Measurements from ENCODE around the gene SAMD4A. TPM values are rescaled to one million over a fixed set of nuclear protein-coding genes. Genes with fewer than 3 reads are reported as not detected.

SAMD4A gene
- polyA plus RNA-seq, 1 experiment = 13.4 TPM

DNA sequence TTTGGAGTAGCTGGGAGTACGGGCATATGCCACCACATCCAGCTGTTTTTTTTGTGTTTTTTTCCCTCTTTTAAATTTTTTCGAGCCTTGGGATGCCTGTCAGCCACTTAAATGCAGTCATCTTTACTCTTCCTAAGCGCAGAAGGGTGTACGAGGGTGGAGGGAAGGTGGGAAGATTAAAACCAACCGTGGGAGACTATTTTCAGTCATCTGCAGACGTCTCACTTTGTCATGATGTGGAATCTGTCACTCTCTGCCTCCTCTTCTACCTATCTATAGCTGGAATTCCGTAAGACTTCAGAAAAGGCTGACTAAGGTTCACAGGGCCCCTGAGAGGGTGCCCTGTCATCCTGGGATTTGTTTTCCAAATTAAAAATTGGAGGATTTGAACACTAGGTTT is 105.3 kb downstream of the SAMD4A start:
- POLR2A ChIA-PET = no interaction called here
- Histone ChIP-seq H3K4me3 (ENCODE audit: low read depth, low read length) (no peak overlapping the region), H3K36me3 (ENCODE audit: control insufficient read depth, insufficient read depth, low read length) (no peaks in the 10 kb centered on the region), H3K27me3 (ENCODE audit: control insufficient read depth, insufficient read depth, low read length) (no peaks in the 10 kb centered on the region)
- CTCF ChIA-PET = interaction anchor here (1.1 to 1.4 kb wide), 2 partner anchors 26 to 101 kb away, joined by 3 read pairs; no protein-coding TSS in a partner anchor
- DNase-seq (ENCODE audit: low read depth) = no peak
- TF ChIP-seq, protein P1, sequence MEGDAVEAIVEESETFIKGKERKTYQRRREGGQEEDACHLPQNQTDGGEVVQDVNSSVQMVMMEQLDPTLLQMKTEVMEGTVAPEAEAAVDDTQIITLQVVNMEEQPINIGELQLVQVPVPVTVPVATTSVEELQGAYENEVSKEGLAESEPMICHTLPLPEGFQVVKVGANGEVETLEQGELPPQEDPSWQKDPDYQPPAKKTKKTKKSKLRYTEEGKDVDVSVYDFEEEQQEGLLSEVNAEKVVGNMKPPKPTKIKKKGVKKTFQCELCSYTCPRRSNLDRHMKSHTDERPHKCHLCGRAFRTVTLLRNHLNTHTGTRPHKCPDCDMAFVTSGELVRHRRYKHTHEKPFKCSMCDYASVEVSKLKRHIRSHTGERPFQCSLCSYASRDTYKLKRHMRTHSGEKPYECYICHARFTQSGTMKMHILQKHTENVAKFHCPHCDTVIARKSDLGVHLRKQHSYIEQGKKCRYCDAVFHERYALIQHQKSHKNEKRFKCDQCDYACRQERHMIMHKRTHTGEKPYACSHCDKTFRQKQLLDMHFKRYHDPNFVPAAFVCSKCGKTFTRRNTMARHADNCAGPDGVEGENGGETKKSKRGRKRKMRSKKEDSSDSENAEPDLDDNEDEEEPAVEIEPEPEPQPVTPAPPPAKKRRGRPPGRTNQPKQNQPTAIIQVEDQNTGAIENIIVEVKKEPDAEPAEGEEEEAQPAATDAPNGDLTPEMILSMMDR (IDR thresholded peaks at IDR 0.05; ENCODE audit: insufficient read depth, low read depth, low read length) = no peak

DNA sequence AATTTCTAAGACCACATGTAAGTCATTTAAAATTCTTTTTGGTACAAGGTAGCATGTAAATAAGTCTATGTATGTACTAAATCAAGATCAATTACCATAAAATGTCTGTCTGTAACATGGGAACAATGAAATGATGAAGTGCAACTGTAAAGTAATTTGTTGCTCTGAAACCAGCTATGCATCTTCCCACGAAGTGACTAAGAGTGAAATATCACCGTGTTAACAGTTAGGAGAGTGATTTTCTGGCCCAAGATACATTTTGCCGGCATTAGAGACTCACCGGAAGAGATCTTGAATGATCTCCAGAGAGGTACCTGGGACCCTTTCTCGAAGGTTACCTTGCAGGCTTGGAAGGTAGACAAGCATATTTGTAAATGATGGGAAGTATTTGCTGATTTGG is 105.8 kb downstream of the SAMD4A start:
- TF ChIP-seq, protein P1 (IDR thresholded peaks at IDR 0.05; ENCODE audit: insufficient read depth, low read depth, low read length) = no peak
- Histone ChIP-seq H3K27me3 (ENCODE audit: control insufficient read depth, insufficient read depth, low read length) (no peaks in the 10 kb centered on the region), H3K4me3 (ENCODE audit: low read depth, low read length) (no peak overlapping the region), H3K36me3 (ENCODE audit: control insufficient read depth, insufficient read depth, low read length) (no peaks in the 10 kb centered on the region)
- no peak for DNase-seq (ENCODE audit: low read depth)
- ChIA-PET POLR2A (no interaction called here), CTCF (interaction anchor here (1.0 to 1.4 kb wide), 3 partner anchors 15 to 101 kb away, joined by 3 read pairs; no protein-coding TSS in a partner anchor)

DNA sequence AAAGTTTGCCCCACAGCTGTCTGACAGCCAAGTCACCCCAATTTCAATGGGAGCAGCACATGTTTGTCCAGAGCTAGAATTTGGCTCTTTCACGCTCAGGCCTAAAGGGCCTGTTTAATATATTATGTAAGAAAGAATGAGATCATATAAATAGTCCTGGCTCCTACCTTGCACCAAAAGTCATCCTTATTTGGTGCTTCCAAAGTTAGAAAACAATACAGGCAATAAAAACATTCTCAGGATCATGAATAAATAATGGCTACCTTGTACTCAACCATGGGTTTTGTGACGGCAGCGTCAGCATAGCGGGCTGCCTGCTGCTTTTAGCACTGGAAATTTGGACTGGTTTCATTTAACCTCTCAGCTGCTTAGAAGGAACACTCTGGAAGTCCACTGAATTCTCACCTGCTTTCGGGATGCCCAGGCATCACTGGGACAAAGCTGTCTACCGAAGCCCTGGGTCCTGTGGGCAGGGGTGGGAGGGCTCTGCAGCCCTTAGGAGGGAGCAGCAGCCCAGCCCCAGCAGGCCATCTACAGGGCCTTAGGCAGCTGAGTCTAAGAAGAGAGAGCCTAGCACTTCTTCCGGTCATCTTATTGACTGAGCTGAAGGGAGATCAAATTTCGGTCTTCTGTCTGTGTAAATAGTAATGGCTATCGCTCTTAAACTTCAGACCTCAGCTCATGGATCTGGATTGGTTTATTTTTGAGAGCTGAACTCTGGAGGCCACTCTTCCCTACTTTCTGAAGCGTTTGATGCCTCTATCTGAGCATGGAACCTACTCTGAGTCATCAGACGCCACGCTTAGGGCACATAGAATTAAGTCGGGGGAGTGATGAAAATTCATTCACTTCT is 106.5 kb downstream of the SAMD4A start:
- ChIA-PET POLR2A (interaction anchor here (0.6 kb wide), 1 partner anchor 99 kb away, joined by 4 read pairs; no protein-coding TSS in a partner anchor), CTCF (interaction anchor here (1.0 to 1.4 kb wide), 2 partner anchors 15 to 100 kb away, joined by 3 read pairs; no protein-coding TSS in a partner anchor)
- no peak overlapping the region for H3K4me3 ChIP-seq (ENCODE audit: low read depth, low read length)
- H3K36me3 ChIP-seq (ENCODE audit: control insufficient read depth, insufficient read depth, low read length) = no peaks in the 10 kb centered on the region
- no peaks in the 10 kb centered on the region for H3K27me3 ChIP-seq (ENCODE audit: control insufficient read depth, insufficient read depth, low read length)
- TF ChIP-seq, protein P1 (IDR thresholded peaks at IDR 0.05; ENCODE audit: insufficient read depth, low read depth, low read length) = no peak
- no peak for DNase-seq (ENCODE audit: low read depth)

DNA sequence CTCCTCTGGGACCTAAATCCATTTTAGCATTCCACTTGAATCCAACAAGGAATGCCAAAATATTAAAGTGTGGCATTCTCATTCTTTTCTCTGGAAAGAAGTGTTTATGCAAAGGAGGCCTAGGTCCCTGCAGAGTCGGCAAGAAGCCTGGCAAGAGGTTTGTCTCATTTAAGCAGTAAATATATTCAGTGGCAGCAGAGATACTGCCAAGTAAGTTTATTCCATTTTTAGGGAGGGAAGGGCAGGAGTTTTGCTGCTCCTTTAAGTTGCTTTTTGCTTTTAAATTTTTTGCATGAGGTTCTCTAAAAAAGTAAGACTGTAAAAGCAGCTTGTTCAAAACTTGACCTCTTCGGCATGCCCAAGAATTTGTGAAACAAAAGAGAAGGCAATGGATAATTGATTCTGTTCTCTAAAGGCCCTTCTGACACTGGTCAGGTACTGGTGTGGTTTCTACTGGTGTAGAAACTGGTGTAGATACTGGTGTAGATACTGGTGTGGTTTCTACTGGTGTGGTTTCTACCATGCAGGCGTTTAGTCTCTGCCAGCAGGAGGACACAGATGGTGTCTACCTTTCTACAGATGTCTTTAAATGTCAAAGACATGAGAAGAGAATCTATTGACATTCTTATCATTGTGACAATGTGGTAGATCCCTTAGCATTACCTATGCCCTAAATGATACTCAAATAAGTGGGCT is 107.3 kb downstream of the SAMD4A start:
- DNase-seq (ENCODE audit: low read depth) = no peak
- H3K36me3 ChIP-seq (ENCODE audit: control insufficient read depth, insufficient read depth, low read length) = no peaks in the 10 kb centered on the region
- no peak overlapping the region for H3K4me3 ChIP-seq (ENCODE audit: low read depth, low read length)
- POLR2A ChIA-PET = interaction anchor here (0.6 kb wide), 1 partner anchor 100 kb away, joined by 4 read pairs; no protein-coding TSS in a partner anchor
- H3K27me3 ChIP-seq (ENCODE audit: control insufficient read depth, insufficient read depth, low read length) = no peaks in the 10 kb centered on the region
- CTCF ChIA-PET = no interaction called here
- TF ChIP-seq, protein P1 (IDR thresholded peaks at IDR 0.05; ENCODE audit: insufficient read depth, low read depth, low read length) = no peak

Data from BJ (cell line).